HG03432 (cell line): ENCODE measurements around the gene FGF2.
"Not testable (repeated sequence)": the region's sequence is repeated elsewhere in the genome, so short reads cannot be mapped to it uniquely, and the experiment has no call there.

ENCODE experiments used
- ATAC-seq: cut with Tn5 transposase; IDR thresholded peaks from one replicate; pipeline ENCODE4 v1.9.1; 2021; ENCODE audit warnings: mild to moderate bottlenecking, moderate library complexity; ENCODE audit not compliant: unreplicated experiment

Gene FGF2

GRCh38 chr4:122812823-122813222 is 13.8 kb upstream of the FGF2 start:
- not testable (repeated sequence) for ATAC-seq

- peak; percentile 100 for ATAC-seq
Measured at GRCh38 chr4:122814426-122814825, 12.2 kb upstream of the FGF2 start.

DNA sequence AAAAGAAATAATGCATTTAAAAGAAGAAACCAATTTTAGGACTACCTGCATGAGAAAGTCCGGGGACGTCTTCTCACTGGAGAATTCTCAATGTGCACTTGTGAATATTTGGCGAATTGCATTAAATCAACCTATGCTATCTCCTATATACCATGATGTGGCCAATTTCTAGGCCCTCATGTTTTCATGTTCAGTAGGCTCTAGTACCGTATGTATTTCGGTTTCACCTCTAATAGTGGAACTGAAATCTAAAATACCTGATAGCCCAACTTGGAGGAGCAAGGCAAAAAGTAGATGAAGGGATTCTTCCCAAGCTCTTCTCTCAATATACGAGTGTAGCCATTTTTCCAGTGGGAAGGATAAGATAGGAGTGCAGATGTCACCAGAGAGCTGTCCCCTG is 11.4 kb upstream of the FGF2 start:
- peak; percentile 52 for ATAC-seq

DNA sequence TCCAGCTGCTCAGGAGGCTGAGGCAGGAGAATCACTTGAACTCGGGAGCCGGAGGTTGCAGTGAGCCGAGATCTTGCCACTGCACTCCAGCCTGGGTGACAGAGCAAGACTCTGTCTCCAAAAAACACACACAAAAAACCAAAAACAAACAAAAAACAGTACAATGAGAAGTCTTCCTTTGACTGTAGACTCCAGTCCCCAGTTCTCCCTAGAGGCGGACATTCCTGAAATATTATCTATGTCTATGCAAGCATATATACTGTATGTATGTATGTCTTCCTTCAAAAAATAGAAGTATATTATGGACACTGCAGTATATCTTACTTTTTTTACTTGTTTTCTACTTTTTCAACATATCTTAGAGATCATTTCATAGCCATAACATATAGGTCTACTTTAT is 10.2 kb upstream of the FGF2 start:
- ATAC-seq, result no peak

DNA sequence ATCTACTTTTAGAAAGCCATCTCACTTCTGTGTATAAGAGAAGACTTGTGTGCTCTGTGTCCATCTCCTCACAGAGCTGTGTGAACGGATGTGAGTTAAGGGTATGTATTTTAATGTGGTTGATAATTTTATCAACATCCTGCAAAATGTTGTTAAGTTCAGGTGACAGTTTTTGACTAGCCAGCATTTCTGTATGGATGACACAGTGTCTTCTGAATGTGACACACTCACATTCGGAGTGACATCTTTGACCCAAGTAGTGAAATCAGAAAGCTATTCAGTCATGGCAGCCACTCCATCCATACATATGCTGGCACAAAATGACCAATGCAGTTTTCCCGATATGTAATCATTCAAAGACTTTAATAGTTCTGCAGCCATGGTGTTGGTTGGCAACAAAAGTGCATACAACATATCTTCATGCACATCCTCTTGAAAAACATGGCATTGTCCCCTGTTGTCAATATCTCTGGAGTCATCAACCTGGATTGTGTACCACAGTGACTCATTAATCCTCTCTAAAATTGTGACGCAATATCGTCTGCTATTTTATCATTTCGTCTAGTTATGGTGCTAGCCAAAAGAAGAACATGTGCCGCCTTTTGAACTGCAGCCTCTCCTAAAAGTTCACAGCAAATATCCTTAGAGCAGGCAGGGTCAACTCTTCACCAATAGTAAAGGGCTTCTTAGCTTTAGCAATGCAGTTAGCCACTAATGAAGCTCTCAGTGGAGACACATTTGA is 6.8 kb upstream of the FGF2 start:
- ATAC-seq, result no peak

DNA sequence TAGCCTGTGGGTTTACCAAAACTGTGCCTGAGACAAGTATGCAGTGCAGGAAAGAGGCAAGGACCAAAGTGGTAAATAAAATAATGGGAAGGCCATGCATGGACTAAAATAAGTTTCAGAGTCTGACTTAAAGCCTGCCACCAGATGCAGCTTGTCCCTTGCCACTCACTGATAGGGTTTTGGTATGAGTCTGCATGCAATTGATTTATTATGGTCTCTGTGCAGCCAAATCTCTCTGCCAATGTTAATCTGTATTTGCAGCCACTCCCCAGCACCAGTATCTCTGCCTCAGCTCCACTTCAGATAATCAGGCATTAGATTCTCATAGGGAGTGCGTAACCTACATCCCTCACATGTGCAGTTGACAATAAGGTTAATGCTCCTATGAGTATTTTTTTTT is 5.5 kb upstream of the FGF2 start:
- no peak for ATAC-seq

DNA sequence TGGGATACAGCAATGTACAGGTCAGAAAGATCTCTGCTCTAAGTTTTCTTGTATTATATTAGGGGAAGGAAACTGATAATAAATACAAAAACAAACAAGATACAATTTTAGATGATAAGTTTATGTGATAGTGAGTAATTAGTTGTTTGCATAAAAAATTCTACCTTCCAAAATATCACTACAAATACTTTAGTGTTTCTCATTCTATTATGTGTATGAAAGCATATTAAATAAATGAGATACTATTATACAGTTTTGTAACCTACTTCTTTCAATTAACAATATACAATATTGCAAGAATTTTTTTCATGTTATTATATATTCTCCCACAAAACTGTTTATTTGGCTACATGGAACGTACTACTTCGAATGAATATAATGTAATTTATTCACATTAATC is 4.2 kb upstream of the FGF2 start:
- no peak for ATAC-seq

DNA sequence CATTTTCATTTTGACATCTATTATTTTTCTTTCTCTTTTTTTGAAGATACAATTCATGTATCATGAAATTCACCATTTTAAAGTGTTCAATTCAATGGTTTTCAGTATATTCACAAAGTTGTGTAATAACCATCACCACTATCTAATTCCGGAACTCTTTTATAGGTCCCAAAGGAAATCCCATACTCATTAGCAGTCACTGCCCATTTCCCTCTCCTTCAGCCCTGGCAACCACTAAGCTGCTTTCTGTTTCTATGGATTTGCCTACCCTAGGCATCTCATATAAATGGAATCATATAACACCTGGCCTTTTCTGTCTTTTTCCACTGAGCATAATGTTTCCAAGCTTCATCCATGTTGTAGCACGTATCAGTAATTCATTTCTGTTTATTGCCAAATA is 3.2 kb upstream of the FGF2 start:
- ATAC-seq, result no peak

GRCh38 chr4:122824616-122825015 is 2.0 kb upstream of the FGF2 start:
- no peak for ATAC-seq

DNA sequence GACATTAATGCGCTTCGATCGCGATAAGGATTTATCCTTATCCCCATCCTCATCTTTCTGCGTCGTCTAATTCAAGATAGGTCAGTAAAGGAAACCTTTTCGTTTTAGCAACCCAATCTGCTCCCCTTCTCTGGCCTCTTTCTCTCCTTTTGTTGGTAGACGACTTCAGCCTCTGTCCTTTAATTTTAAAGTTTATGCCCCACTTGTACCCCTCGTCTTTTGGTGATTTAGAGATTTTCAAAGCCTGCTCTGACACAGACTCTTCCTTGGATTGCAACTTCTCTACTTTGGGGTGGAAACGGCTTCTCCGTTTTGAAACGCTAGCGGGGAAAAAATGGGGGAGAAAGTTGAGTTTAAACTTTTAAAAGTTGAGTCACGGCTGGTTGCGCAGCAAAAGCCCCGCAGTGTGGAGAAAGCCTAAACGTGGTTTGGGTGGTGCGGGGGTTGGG is 528 bp upstream of the FGF2 start:
- no peak for ATAC-seq

GRCh38 chr4:122827258-122827878 is 737 bp downstream of the FGF2 start:
- ATAC-seq, result peak; percentile 65

DNA sequence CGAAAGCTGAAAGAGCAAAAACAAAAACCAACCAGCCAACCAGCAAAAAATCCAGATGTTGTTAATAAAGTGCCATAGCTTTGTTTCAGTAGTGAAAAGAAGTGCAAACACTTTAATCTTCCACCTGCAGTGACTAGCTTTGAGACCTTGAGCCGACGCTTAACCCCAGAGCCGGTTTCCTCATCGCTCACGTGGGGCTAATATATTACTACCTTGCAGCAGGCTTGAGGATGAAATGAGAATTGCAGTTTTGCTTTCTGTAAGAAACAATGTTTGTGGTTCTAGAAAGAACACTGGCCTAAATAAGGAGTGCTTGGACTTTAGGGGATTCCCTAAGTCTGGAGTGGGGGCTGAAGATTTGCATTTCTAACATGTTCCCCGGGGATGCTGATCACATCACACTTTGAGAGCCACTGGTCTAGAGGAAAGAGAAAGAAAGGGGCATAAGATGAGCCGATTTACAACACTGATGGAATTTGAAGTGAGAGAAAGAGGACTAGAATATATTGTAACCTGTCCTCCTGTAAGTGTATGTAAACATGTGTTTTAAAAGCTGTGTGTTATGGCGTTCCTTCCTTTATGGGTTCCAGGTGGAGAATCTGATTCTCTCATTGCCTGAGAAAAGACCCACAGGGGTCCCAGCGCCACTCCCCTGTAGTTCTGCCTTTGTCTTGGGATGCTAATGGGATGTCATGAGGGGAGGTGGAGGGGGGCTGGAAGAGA is 1.4 kb downstream of the FGF2 start:
- peak; percentile 87 for ATAC-seq

DNA sequence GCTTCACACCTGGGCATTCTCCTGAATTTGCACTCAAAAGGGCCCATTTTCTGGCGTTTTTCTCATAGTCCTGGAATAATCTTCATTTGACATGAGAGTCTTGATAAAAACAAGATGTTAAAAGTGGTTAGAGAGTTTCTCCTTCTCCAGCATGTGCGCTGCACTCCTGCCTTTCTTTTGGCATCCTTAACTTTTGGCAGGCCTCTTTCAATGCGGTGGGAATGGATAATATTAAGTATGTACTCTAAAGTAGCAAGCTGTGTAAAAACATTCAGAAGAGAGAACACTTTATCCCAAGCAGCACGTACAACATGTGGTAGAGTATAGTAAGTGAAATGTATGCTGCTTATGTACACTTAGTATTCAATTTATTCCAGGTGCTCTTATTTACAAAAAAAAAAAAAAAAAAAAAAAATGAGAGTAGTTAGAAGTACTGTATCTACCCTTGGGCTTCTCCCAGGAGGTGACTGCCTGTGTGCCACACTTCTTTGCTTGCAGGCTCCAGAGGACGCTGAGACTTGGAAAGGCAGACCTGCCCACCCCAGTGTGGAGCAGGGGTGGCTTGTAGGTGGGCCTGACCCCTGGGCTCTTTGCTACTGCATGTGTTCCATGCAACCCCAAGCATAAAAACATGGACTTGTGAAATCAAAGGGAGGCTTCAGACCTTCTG is 3.9 kb downstream of the FGF2 start:
- ATAC-seq, result no peak

DNA sequence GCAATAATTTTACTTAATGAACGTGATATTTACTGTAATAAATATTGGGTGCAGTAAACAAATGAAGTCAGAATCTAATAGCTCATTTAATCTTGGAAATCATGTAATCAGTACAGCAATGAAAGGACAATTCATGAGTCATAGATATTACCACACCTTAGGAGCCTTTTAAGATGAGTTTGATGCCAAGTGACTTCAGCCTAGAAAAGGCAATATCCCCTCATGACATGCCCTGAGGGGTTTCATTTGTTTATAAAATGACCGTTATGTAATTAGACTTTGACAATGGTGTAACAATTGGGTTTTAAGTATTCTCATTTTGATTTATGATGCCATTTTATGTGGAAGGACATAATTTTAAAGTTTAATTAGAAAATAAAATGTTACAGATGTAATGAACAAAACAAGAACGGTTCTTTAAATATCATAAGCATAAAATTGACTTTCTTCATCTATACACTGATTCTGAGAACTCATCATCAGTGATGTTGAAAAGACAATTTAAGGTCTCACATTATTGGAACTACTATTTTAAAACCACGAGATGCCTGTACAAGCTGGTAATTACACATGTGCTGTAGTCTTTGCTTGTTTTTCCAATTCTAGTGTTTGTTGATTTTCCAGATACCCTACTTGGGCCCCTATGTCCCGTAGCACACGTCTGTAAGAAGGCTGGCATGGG is 5.0 kb downstream of the FGF2 start:
- no peak for ATAC-seq

- no peak for ATAC-seq
Measured at GRCh38 chr4:122832732-122833131, 6.1 kb downstream of the FGF2 start.

DNA sequence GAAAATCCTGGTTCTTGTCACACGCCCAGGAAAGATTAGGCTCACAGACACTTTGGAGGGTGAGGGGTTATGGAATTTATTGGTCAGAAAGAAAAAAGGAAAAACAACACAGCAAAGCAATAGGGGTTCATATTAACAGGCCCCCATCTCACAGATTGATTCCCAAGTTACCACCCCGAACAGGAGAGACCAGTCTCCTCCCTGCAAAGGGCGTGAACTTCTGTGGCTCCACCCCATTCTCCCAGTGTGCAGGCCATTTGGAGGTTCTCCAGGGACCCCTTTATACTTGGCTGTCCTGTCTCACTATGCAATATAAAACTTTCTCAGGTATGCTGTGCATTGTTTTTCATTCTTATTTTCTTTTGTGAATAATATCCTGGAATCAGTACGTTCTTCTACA is 7.4 kb downstream of the FGF2 start:
- no peak for ATAC-seq

DNA sequence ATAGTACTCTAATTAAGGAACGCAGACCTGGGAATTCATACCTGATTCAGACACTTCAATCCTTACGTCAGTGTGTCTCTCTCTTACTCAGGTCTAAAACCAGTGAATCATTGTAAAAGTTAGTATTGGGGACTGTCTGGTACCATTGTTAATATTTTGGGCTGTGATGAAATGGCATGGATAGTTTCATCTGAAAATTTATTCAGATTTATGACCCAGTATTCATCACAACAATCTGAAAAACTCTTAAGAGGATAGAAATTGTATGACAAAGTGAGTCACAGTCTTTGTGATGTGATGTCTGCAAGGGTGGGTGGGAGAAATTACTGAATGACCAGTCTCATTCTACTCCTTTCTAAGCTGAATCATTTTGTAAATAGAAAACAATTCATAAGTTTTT is 10.3 kb downstream of the FGF2 start:
- no peak for ATAC-seq

GRCh38 chr4:122838034-122838433 is 11.4 kb downstream of the FGF2 start:
- ATAC-seq, result no peak

GRCh38 chr4:122842392-122842791 is 15.8 kb downstream of the FGF2 start:
- ATAC-seq, result no peak

DNA sequence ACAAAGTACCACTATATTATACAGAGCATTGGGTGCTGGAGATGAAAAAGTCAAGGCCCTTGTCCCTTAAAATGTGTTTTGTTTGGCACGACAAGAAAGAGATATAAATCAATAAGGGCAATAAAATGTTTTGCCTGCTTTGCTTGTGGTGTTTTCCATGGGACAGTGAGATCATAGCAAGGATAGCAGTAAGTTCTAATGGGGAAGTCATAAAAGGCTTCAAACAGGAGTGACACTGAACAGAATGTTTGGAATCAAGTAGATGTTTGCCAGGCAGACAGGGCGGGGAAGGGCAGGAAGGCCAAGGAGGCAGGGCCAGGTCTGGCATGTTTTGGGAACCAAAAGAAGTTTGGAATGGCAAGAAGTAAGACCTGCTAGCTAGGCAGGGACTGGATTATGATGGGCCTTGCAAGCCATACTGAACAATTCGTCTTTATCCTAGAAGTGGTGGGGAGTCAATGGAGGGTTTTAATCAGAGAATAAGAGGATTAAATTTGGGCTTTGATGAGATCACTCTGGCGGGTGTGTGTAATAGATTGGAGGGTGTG is 16.4 kb downstream of the FGF2 start:
- no peak for ATAC-seq

GRCh38 chr4:122844391-122844790 is 17.8 kb downstream of the FGF2 start:
- not testable (repeated sequence) for ATAC-seq
